Measurements from ENCODE around the gene POLR2L. TPM values are rescaled to one million over a fixed set of nuclear protein-coding genes. Genes with fewer than 3 reads are reported as not detected.

POLR2L gene
- 100 to 1,000 TPM; 439 to 504 (median 478) TPM for total RNA-seq (2021; fragmentation: NEBNext Ultra II Directional; extraction: Animal tissue kit (Norgen Biotek cat#: 25700))
- long read RNA-seq, transcript POLR2L-201 (2 exons, 892 nt): major isoform, 907 of 912 reads
- long read RNA-seq, partial matches to known transcripts: 0 of 912 reads
- long read RNA-seq, other reads (novel, unspliced or antisense): 5 of 912 reads

DNA sequence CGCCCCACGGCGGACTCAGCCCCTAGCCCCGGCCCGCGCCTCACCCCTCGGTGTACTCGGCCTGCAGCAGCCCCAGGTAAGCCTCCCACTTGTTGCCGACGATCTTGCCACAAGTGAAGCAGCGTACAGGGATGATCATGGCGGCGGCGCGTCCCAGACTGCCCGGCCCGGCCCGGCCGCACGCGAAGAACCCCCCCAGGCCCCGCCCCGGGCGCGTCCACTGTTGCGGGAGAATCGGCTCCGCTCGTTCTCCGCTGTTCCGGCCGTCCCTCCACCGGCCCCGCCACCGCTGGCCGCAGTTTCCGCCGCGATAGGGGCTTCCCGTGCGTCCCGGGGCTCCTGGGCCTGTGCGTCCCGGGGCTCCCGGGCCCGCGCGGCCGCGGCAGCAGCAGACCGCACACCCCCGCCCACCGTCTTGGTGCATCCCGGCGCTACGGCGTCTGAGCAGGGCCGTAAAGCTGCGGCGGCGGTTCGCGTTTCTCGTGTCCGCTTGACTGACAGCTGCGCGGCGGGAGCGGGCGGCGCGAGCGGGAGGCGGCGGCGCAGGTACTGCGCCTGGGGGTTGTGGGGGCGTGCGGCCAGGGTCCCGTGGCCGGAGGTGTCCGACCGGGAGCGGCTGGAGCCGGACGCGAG lies at the start of gene POLR2L, which contains the start of gene TSPAN4:
Gene POLR2L (minus strand): TSS at position 160 of the 633 bp plus-strand sequence. CDS start 21 bp downstream, at position 139.
Gene TSPAN4 (plus strand): TSS at position 483 of the 633 bp plus-strand sequence. CDS start 7,453 bp downstream, outside the sequence.
- Mint-ChIP-seq H3K27me3 (ENCODE audit: insufficient read depth) (peaks cover 45% of the 10 kb centered on the region), H3K9me3 (0 out of 2 replicates have a peak, but pooled peaks cover 8% of the 10 kb centered on the region), H3K36me3 (ENCODE audit: low read depth) (peaks cover 21% of the 10 kb centered on the region), H3K4me3 (peak within 1 kb of the TSS; percentile 90), H3K4me1 (ENCODE audit: low read depth) (peaks cover 50% of the 10 kb centered on the region), H3K27ac (peak within 1 kb of the TSS; percentile 97)
- DNase-seq: peak; percentile 80
- TF ChIP-seq, protein P1, sequence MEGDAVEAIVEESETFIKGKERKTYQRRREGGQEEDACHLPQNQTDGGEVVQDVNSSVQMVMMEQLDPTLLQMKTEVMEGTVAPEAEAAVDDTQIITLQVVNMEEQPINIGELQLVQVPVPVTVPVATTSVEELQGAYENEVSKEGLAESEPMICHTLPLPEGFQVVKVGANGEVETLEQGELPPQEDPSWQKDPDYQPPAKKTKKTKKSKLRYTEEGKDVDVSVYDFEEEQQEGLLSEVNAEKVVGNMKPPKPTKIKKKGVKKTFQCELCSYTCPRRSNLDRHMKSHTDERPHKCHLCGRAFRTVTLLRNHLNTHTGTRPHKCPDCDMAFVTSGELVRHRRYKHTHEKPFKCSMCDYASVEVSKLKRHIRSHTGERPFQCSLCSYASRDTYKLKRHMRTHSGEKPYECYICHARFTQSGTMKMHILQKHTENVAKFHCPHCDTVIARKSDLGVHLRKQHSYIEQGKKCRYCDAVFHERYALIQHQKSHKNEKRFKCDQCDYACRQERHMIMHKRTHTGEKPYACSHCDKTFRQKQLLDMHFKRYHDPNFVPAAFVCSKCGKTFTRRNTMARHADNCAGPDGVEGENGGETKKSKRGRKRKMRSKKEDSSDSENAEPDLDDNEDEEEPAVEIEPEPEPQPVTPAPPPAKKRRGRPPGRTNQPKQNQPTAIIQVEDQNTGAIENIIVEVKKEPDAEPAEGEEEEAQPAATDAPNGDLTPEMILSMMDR (IDR thresholded peaks at IDR 0.05): no peak

DNA sequence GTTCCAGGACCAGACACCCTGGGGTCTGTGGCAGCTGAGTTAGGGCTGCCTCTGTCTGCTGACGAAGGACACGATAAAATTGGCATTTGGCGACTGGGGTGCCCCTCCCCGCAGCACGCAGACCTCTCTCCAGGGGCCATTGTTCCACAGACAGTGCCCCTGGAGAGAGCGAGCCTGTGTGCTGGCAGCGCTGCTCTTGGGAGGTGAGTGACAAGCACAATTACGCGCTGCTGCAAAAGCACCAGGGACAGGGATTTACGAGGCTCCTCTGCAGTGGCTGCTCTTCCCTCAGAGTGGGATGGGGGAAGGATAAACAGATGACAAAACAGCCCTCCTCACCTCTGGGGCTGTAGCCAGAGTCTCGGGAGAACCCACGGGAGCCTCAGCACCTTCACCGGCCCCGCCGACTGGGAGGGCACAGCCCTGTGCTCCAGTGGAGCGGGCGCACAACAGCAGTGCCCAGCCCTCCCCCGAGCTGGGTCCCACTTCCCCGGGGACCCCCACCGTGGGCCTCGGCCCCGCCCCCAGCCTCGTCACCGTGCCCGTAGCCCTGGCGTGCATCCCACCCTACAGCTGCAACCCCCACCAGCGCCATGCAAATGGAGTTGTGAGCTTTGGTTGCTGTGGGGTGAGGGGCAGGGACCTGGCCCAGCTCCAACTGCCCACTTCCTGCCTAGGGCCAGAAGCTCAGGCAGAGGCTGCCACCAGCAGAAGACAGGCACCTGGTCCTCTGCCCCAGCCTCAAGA lies 48.6 kb upstream of the POLR2L start:
- Mint-ChIP-seq H3K36me3 (ENCODE audit: low read depth) (peaks cover 15% of the 10 kb centered on the region), H3K4me1 (ENCODE audit: low read depth) (no peaks in the 10 kb centered on the region), H3K9me3 (no peaks in the 10 kb centered on the region), H3K4me3 (no peak overlapping the region), H3K27me3 (ENCODE audit: insufficient read depth) (peaks cover 2% of the 10 kb centered on the region), H3K27ac (no peak overlapping the region)
- TF ChIP-seq, protein P1 (IDR thresholded peaks at IDR 0.05): no peak
- no peak for DNase-seq

DNA sequence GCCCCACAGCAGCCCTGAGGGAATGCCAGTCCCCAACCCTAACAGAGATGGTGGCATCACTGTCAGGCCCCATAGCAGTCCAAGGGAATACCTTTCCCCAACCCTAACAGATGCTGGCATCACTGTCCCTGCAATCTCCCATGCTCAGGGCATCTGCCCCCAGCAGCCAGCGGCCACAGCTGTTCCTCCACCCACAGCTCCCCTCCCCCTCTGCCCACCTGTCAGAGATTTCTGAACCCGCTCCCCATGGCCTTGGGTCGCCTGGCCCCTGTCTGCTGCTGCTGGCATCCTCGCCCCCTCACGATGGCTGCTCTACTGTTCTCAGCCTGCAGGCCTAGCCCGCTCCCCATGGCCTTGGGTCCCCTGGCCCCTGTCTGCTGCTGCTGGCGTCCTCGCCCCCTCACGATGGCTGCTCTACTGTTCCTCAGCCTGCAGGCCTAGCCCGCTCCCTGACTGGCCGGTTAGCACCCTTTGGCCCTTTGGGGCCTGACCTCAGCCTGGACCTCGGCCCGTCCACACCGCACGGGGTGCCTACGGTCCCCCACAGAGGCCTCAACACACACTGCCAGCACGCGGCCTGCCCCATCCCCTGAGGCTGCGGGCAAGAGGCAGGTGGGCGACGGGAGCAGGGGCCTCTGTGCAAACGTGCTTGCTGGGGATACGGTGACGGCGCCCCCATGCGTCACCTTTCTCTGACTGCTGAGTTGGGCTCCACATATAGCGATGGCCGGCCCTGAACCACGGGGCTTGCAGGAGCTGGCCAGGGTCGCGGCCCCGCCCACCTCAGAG lies 47.6 kb upstream of the POLR2L start:
- Mint-ChIP-seq H3K27ac (no peak overlapping the region), H3K4me3 (no peak overlapping the region), H3K36me3 (ENCODE audit: low read depth) (peaks cover 15% of the 10 kb centered on the region), H3K27me3 (ENCODE audit: insufficient read depth) (peaks cover 2% of the 10 kb centered on the region), H3K4me1 (ENCODE audit: low read depth) (no peaks in the 10 kb centered on the region), H3K9me3 (no peaks in the 10 kb centered on the region)
- TF ChIP-seq, protein P1 (IDR thresholded peaks at IDR 0.05): no peak
- no peak for DNase-seq

DNA sequence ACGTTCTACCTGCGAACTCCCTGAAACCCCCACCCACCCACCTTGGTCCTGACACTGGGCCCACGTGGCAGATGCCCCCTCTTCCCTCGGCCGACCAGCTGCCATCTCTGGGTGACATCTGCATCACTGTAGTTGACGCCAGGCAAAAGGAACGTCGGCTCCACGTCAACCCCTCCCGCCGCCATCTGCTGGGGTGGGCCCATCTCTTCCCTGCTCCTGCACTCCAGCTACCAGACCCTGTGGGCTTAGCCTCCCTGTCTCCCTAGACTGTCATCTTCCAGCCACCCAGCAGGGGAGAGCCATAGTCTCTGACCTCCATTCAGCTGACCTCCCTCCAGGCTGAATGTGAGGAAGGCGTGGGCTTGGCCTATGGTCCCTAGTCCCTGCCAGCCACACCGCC lies 46.9 kb upstream of the POLR2L start:
- Mint-ChIP-seq H3K27ac (no peak overlapping the region), H3K36me3 (ENCODE audit: low read depth) (peaks cover 15% of the 10 kb centered on the region), H3K9me3 (no peaks in the 10 kb centered on the region), H3K27me3 (ENCODE audit: insufficient read depth) (peaks cover 2% of the 10 kb centered on the region), H3K4me3 (no peak overlapping the region), H3K4me1 (ENCODE audit: low read depth) (no peaks in the 10 kb centered on the region)
- TF ChIP-seq, protein P1 (IDR thresholded peaks at IDR 0.05): no peak
- no peak for DNase-seq

Data from HFFc6 (cell line).